T-helper 2 cell treated with Interferon-gamma antibody and Interleukin-4, amounts not matched to agents 100 ng/mL and 5 ng/mL, for 36 hours (primary cell): ENCODE results near the gene CELSR2. TPM values are rescaled to one million over a fixed set of nuclear protein-coding genes. Genes with fewer than 3 reads are reported as not detected.

Experiments
- total RNA-seq: library from RNA; stranded (reverse); gene quantifications from 2 replicates; pipeline ENCODE4 v1.2.3, GENCODE V29; 2022

CELSR2 gene
- total RNA-seq, 1 donor from 2014 or later = 3.7 TPM

Other genes starting within 250 kb of the CELSR2 start
- gene WDR47, start 207.4 kb upstream of the CELSR2 start, total RNA-seq = 8.5 and 9.8 TPM in 2 replicates
- gene TAF13, start 173.5 kb upstream of the CELSR2 start, total RNA-seq = 20.4 and 22.4 TPM in 2 replicates
- gene TMEM167B, start 158.8 kb upstream of the CELSR2 start, total RNA-seq = 23.7 and 28.4 TPM in 2 replicates
- 5.6 and 5.9 TPM in 2 replicates for gene ELAPOR1, start 135.4 kb upstream of the CELSR2 start, total RNA-seq
- gene SARS1, start 35.6 kb upstream of the CELSR2 start, total RNA-seq = 117 and 124 TPM in 2 replicates
- gene PSRC1, start 33.6 kb downstream of the CELSR2 start, total RNA-seq = 19.5 and 21.5 TPM in 2 replicates
- not detected in 2 replicates for gene MYBPHL, start 57.5 kb downstream of the CELSR2 start, total RNA-seq
- 5.8 and 6.2 TPM in 2 replicates for gene SORT1, start 148.4 kb downstream of the CELSR2 start, total RNA-seq
- 201 and 210 TPM in 2 replicates for gene PSMA5, start 176.9 kb downstream of the CELSR2 start, total RNA-seq
- not detected in 2 replicates for gene SYPL2, start 217.0 kb downstream of the CELSR2 start, total RNA-seq
- gene ATXN7L2, start 234.4 kb downstream of the CELSR2 start, total RNA-seq = 9.0 and 10.5 TPM in 2 replicates
- gene CYB561D1, start 244.6 kb downstream of the CELSR2 start, total RNA-seq = 16.6 and 18.3 TPM in 2 replicates